OCI-LY7 (cell line): Measurements from ENCODE around the gene SUCLA2. TPM values are rescaled to one million over a fixed set of nuclear protein-coding genes. Genes with fewer than 3 reads are reported as not detected.

ENCODE experiments used
- BruUV-seq: library from RNA; stranded (reverse); fragments of 400-500 nt; replicated peaks from 2 replicates; lab custom pipeline; 2021; lab: Mats Ljungman, UMichigan
- CTCF ChIA-PET: fragments of 300-600 bp; sonication (Branson Sonifier 250); formaldehyde crosslinking; loops from one replicate; lab custom pipeline; 2022; ENCODE audit warnings: antibody characterized with exemption; ENCODE audit not compliant: unreplicated experiment; lab: Charles Lee
- POLR2A ChIA-PET: fragments of 300-600 bp; sonication (Branson Sonifier 250); formaldehyde crosslinking; loops from one replicate; lab custom pipeline; 2022; ENCODE audit warnings: antibody characterized with exemption; lab: Charles Lee
- DNase-seq: peaks from one replicate; pipeline ENCODE4 v3.0.0-alpha.2; 2015; ENCODE audit warnings: low spot score
- H2AFZ ChIP-seq: fragments of 200-600 bp; sonication (generic), shearing (Covaris generic); 2 replicates; pipeline ENCODE4 v1.6.1; 2014; ENCODE audit warnings: mild to moderate bottlenecking, antibody characterized with exemption, low read length, moderate library complexity
- H3K27ac ChIP-seq: fragments of 200-600 bp; sonication (generic); 2 replicates; pipeline ENCODE4 v1.5.1; 2014; ENCODE audit warnings: mixed run types, low read depth, mild to moderate bottlenecking, moderate library complexity, low read length, inconsistent platforms; ENCODE audit not compliant: poor library complexity, severe bottlenecking
- H3K36me3 ChIP-seq: fragments of 200-600 bp; sonication (generic); 2 replicates; pipeline ENCODE4 v1.6.1; 2014; ENCODE audit warnings: mild to moderate bottlenecking, antibody characterized with exemption, low read length, moderate library complexity, mixed read lengths; ENCODE audit not compliant: insufficient read depth
- H3K4me1 ChIP-seq: fragments of 200-600 bp; sonication (generic); 2 replicates; pipeline ENCODE4 v1.5.1; 2014; ENCODE audit warnings: mild to moderate bottlenecking, low read length; ENCODE audit not compliant: insufficient read depth, poor library complexity, severe bottlenecking
- H3K4me2 ChIP-seq: fragments of 200-600 bp; sonication (generic); 2 replicates; pipeline ENCODE4 v1.6.1; 2014; ENCODE audit warnings: mild to moderate bottlenecking, low read length
- H3K4me3 ChIP-seq: fragments of 200-600 bp; sonication (generic); 2 replicates; pipeline ENCODE4 v1.5.1; 2014; ENCODE audit warnings: mild to moderate bottlenecking, low read depth, low read length; ENCODE audit not compliant: poor library complexity, severe bottlenecking
- H3K79me2 ChIP-seq: fragments of 200-600 bp; sonication (generic); 2 replicates; pipeline ENCODE4 v1.6.1; 2016; ENCODE audit warnings: low read depth, mild to moderate bottlenecking, low read length, moderate library complexity, mixed read lengths; ENCODE audit not compliant: insufficient read depth
- H3K9me2 ChIP-seq: fragments of 200-600 bp; sonication (generic); 2 replicates; pipeline ENCODE4 v1.6.1; 2016; ENCODE audit warnings: mild to moderate bottlenecking, low read length, mixed read lengths; ENCODE audit not compliant: insufficient read depth
- H3K9me3 ChIP-seq: fragments of 200-600 bp; sonication (generic); 2 replicates; pipeline ENCODE4 v1.6.1; 2014; ENCODE audit warnings: mild to moderate bottlenecking, mixed run types, low read length, mixed read lengths
- H4K20me1 ChIP-seq: fragments of 200-600 bp; sonication (generic); 2 replicates; pipeline ENCODE4 v1.6.1; 2014; ENCODE audit warnings: mild to moderate bottlenecking, antibody characterized with exemption, low read length, moderate library complexity, mixed read lengths; ENCODE audit not compliant: insufficient read depth
- EZH2phosphoT487 ChIP-seq: fragments of 200-600 bp; sonication (generic); IDR thresholded peaks from 2 replicates; pipeline ENCODE4 v1.6.1; 2018; ENCODE audit warnings: low read depth, borderline replicate concordance, mild to moderate bottlenecking, mixed run types, antibody characterized with exemption, low read length, moderate library complexity, mixed read lengths
- intact Hi-C: fragments of 100-400 bp; cut with micrococcal nuclease; formaldehyde crosslinking; loops from one replicate; pipeline ENCODE4 v1.10.0; 2022; ENCODE audit not compliant: unreplicated experiment
- total RNA-seq, 2 experiments: library from RNA; depleted of rRNA in 1 of 2; stranded (reverse); fragments of >200 nt in 1 of 2; shearing (Covaris generic) in 1 of 2; gene quantifications; 2 replicates each; pipeline ENCODE4 v1.2.3, GENCODE V29; 2014 to 2022
- TF ChIP-seq, protein P1 (sequence below): fragments of 200-600 bp; sonication (generic); conservative IDR thresholded peaks from 2 replicates; pipeline ENCODE4 v1.5.1; 2014; ENCODE audit warnings: mild to moderate bottlenecking, antibody characterized with exemption, low read length, moderate library complexity, mixed read lengths

The SUCLA2 gene
- total RNA-seq, 2 experiments from 2014 or later: 22.9 to 46.7 TPM

DNA sequence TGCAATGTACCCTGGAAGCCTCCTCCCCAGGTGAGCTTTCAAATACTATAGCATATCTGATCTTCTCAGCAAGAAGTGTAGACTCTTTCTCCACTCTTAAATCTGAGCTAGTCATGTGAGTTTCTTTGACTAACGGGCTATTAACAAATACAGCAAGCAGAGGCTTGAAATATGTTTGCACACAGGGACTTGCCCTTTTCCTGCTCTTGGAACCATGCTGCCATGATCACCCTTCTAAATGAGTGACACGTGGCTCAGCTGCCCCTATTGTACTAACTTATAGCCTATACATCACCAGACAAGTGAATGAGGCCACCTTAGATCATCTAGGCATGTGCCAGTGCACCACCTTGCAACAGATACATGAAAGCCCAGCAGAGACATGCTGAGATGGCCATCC is 13.3 kb upstream of the SUCLA2 start:
- no TSS peak for BruUV-seq
- intact Hi-C loops: no loop called here
- H2AFZ ChIP-seq: no peak overlapping the region
- no peaks in the 10 kb centered on the region for H3K4me1 ChIP-seq
- H3K4me3 ChIP-seq: no peak overlapping the region
- H3K27ac ChIP-seq: no peak overlapping the region
- no peaks in the 10 kb centered on the region for H3K9me3 ChIP-seq
- H3K36me3 ChIP-seq: peaks cover 19% of the 10 kb centered on the region
- ChIA-PET POLR2A (interaction anchor here (0.6 kb wide), 1 partner anchor 63 kb away, joined by 6 read pairs; no protein-coding TSS in a partner anchor), CTCF (interaction anchor here (1.0 kb wide), 1 partner anchor 24 kb away, joined by 3 read pairs; the partner anchor contains the start of gene NUDT15)
- no peaks in the 10 kb centered on the region for H3K9me2 ChIP-seq
- H4K20me1 ChIP-seq: no peaks in the 10 kb centered on the region
- DNase-seq: no peak
- H3K4me2 ChIP-seq: no peak overlapping the region
- TF ChIP-seq EZH2phosphoT487: no peak
- TF ChIP-seq, protein P1, sequence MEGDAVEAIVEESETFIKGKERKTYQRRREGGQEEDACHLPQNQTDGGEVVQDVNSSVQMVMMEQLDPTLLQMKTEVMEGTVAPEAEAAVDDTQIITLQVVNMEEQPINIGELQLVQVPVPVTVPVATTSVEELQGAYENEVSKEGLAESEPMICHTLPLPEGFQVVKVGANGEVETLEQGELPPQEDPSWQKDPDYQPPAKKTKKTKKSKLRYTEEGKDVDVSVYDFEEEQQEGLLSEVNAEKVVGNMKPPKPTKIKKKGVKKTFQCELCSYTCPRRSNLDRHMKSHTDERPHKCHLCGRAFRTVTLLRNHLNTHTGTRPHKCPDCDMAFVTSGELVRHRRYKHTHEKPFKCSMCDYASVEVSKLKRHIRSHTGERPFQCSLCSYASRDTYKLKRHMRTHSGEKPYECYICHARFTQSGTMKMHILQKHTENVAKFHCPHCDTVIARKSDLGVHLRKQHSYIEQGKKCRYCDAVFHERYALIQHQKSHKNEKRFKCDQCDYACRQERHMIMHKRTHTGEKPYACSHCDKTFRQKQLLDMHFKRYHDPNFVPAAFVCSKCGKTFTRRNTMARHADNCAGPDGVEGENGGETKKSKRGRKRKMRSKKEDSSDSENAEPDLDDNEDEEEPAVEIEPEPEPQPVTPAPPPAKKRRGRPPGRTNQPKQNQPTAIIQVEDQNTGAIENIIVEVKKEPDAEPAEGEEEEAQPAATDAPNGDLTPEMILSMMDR: no peak
- H3K79me2 ChIP-seq: no peaks in the 10 kb centered on the region

DNA sequence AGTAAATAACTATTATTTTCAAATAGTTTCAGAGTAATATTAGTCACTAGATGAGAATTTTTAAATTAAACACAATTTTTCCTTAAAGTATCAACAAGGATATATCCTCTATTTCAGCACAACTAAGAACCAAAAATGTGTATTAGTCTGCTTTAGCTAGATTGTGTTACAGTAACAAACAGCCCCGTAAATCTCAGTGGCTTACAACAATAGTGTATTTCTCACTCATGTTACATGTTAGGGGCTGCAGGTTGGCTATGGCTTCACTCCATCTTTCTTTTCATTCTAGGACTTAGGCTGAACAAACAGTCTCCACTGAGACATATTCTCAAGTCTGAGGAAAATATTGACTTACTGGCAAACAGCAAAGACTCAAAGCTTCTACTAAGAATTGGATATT is 11.6 kb upstream of the SUCLA2 start:
- intact Hi-C loops: no loop called here
- H3K4me1 ChIP-seq: no peaks in the 10 kb centered on the region
- CTCF ChIA-PET: no interaction called here

DNA sequence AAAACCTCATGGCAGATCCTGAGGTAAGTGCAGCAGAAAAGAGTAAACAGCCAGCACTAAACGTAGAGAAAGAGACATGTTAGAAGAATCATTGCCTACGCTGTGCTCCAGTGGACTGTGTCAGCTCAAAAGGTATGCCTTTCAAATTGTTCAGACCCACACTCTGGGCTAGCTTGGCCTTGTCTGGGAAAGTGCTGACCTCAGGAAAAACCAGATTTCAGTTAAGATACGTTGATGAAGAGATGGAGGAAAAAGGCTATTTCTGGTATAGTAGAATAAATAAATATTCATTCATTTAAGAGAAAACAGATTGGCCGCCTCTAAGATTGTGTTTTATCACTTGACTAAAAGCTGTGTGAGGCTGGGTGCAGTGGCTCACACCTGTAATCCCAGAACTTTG is 9.6 kb upstream of the SUCLA2 start:
- H3K9me2 ChIP-seq: no peaks in the 10 kb centered on the region
- no peaks in the 10 kb centered on the region for H3K9me3 ChIP-seq
- no peaks in the 10 kb centered on the region for H3K79me2 ChIP-seq
- TF ChIP-seq EZH2phosphoT487: no peak
- TF ChIP-seq, protein P1: no peak
- no TSS peak for BruUV-seq
- H3K4me1 ChIP-seq: no peaks in the 10 kb centered on the region
- H3K36me3 ChIP-seq: peaks cover 19% of the 10 kb centered on the region
- H2AFZ ChIP-seq: no peak overlapping the region
- H3K4me3 ChIP-seq: no peak overlapping the region
- intact Hi-C loops: no loop called here
- DNase-seq: no peak
- CTCF ChIA-PET: no interaction called here
- POLR2A ChIA-PET: interaction anchor here (0.6 kb wide), 1 partner anchor 14 kb away, joined by 3 read pairs; no protein-coding TSS in a partner anchor
- no peak overlapping the region for H3K27ac ChIP-seq
- no peaks in the 10 kb centered on the region for H4K20me1 ChIP-seq
- H3K4me2 ChIP-seq: no peak overlapping the region

More for the DNA sequence above, 11.6 kb upstream of the SUCLA2 start:
- no peaks in the 10 kb centered on the region for H3K9me3 ChIP-seq
- no peak overlapping the region for H3K27ac ChIP-seq
- H3K9me2 ChIP-seq: no peaks in the 10 kb centered on the region
- H4K20me1 ChIP-seq: no peaks in the 10 kb centered on the region
- H3K36me3 ChIP-seq: peaks cover 19% of the 10 kb centered on the region
- no peak overlapping the region for H2AFZ ChIP-seq
- no peak overlapping the region for H3K4me3 ChIP-seq
- TF ChIP-seq EZH2phosphoT487: no peak
- TF ChIP-seq, protein P1: no peak
- POLR2A ChIA-PET: interaction anchor here (0.9 kb wide), 1 partner anchor 24 kb away, joined by 4 read pairs; no protein-coding TSS in a partner anchor
- DNase-seq: no peak
- no TSS peak for BruUV-seq
- no peak overlapping the region for H3K4me2 ChIP-seq
- no peaks in the 10 kb centered on the region for H3K79me2 ChIP-seq
